ENCODE results near the gene FBLN2.

FBLN2 gene

GRCh38 chr3:13669457-13669856 is 120.5 kb downstream of the FBLN2 start:
- no peak for DNase-seq

DNA sequence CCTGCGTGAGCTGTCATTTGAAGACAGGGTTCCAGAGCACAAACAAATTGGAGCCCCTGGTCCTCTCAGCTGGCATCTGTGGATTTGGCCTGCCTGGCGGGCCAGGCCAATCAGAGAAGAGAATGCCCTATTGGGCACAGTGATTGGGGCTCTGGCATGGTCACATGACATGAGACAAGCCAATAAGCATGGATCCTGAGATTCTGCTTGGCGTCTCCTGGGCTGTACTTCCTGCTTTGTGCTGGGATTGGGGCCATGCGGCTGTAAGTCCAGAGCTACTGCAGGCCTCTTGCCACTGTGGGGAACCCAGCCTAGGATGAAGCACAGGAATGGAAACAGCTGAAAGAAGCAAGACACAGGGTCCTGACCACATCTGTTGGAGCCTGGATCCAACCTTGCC is 121.4 kb downstream of the FBLN2 start:
- no peak for DNase-seq

DNA sequence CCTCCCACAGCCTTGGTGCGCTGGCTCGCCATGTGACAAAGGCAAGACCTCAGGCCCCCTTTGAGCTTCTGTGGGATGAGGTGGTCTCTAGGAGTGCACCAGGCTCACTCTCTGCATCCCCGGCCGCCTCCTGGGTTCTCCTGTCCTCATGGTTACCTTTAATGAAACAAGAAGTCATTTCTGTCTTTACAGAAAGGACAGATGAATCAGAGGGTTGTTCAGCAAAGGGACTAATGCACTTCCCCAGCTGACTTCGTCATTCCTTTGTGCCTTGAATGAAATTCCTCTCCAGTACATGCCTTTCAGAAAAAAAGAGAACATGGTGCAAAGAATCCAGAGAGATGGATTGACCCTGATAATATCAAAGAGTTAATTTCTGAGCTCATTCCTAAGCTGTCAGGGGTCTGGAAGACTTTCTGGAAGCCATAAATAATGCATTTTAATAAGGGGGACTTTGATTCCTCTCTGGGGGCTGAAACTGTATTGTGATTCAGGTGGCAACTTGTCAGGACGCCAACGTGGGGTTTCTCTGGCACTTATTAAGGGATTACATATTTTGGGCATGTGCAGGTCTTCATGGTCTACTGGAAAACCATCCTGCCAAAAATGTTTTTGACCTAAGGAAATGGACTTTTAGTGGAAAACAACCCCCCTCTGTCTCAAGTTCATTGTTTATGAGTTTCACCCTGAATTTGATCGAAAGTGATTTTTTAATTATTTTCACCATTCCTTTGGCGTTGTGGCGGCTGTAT is 122.7 kb downstream of the FBLN2 start:
- no peak for DNase-seq

DNA sequence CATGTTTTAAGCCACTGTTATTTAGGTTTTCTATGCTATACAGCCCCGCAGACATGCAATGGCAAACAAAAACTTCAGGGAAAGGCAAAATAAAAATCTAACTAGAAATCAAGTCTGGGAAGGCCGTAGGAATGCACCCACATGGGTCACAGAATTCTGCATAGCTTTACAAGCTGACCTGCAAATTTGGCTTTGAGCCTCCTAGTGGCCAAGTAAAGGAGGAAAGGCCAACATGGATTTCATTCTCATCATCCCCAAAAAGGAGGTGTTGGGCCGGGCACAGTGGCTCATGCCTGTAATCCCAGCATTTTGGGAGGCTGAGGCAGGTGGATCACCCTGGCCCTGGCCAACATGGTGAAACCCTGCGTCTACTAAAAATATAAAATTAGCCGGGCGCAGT is 124.3 kb downstream of the FBLN2 start:
- DNase-seq: no peak

DNA sequence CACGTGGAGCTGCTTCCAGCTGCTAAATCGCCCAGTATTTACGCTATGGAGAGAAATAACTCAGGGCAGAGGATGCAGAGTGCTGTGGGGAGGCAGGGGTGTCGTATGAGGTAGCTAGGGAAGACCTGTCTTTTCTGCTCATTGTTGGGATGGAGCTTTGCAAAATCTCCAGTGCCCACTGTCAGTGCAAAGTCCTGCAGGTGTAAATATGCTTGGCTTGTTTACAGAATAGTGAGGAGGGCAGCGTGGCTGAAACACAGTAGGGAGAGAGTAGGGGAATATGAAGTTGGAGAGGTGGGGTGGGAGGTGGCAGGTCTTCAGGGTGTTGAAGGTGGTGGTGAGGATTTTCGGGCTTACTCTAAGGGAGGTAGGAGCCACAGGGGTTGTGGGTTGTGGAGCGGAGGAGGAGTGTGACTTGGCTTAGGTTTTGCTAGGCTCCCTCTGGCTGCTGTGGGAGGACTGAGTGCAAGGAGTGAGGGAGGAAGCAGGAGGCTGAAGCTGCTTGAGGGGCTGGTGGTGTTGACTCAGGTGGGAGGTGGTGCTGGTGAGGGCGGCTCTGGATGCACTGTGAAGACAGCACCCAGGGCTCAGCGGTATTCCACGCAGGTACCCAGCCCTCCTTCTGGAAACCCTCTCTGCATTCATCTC is 125.7 kb downstream of the FBLN2 start:
- DNase-seq: no peak

- DNase-seq: no peak
Measured at GRCh38 chr3:13676356-13677017, 127.6 kb downstream of the FBLN2 start.

DNA sequence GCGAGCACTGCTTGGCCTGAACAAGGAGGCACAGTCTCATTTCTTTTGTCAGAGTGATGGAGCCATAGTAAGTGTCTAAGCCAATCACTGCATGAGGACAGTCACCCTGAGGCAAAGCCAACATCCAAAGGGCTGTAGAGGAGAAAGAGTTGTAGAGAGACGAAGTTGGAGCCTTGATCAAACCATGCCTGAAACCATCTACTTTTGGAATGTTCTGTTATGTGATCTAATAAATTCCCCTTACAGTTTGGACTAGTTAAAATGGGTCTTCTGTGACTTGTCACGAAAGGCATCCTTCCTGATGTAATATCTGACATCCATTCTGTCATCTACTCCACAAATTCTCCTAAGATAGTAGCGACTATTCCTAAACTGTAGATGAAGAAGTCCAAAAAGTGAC is 128.3 kb downstream of the FBLN2 start:
- no peak for DNase-seq

- DNase-seq: no peak
Measured at GRCh38 chr3:13681931-13682330, 133.0 kb downstream of the FBLN2 start.

DNA sequence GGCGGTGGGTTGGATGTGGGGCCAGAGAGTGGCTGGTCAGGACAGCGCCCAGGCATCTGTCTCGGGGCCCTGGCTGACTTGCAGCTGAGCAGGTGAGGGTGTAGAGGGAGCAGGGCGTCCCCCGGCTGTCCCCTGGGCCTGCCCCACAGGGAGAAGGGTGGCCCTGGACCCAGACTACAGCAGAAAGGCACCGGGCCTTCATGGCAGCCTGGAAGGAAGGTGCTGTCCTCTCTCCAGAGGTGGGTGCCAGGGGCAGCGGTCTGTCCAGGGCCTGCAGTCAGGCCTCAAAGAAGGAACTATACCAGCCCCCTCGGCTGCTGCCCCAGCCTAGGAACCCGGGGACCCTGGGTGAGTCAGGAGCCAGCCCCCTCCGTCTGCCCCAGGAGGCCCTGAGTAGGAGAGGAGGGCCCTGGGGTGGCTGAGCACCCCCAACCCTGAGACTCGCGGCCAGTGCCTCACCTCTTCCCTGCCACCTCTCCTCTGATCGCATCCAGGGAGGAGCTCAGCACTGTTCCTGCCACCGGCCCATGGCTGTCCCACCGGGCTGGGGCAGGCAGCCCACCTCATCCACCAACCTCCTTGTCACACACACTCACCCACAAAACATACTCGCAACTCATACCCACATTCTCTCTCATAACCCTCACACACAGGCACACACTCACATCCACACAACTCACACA is 133.5 kb downstream of the FBLN2 start:
- no peak for DNase-seq

DNA sequence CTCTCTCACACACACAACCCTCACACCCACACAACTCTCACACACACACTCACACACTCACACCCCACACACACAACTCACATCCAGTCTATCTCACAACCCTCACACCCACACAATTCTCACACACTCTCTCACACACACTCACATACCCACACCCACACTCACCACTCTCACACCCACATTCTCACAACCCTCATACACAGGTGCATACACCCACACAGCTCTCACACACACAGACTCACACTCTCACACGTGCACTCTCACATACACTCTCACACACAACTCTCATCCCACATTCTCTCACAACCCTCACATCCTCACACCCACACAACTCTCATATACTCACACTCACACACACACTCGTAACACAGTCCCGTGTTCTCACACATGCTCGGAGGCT is 134.4 kb downstream of the FBLN2 start:
- DNase-seq: no peak

DNA sequence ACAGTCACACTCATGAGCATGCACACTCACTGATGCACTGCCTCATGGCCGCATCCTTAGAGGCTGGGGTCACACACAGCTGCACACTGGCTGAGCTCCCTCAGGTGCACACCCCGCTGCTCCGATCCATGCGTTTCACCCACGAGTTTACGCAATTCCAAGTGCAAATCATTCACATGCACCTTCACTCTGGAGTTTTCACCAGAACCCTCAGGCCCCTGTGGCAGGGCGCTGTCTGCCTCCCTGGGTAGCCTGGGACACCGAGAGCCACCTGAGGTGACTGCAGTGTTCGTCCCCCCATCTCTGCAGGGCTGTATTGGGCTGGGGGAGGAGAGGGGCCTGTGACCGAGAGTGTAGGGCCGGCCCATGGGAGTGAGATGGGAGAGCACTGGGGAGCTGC is 134.8 kb downstream of the FBLN2 start:
- DNase-seq: no peak

GRCh38 chr3:13684350-13684749 is 135.4 kb downstream of the FBLN2 start:
- no peak for DNase-seq

GRCh38 chr3:13684854-13685253 is 135.9 kb downstream of the FBLN2 start:
- no peak for DNase-seq

DNA sequence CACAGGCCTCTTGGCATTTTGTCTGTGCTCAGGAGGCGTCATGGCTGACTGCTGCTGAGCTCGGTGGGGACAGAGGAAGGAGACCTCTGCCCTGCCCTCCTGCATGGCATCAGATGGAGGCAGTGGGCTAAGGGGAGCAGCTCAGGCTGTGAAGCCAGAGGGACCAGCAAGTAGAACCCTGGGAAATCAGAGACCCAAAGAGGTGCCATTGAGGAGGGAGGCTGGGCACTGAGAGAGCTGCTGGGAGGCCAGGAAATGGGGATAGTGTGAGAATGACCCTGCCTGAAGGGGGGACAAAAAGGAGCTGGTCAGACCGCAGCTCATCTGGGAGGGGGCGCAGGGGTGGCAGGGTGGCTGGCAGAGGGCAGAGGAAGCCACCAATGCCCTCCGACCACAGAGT is 136.8 kb downstream of the FBLN2 start:
- DNase-seq: no peak

DNA sequence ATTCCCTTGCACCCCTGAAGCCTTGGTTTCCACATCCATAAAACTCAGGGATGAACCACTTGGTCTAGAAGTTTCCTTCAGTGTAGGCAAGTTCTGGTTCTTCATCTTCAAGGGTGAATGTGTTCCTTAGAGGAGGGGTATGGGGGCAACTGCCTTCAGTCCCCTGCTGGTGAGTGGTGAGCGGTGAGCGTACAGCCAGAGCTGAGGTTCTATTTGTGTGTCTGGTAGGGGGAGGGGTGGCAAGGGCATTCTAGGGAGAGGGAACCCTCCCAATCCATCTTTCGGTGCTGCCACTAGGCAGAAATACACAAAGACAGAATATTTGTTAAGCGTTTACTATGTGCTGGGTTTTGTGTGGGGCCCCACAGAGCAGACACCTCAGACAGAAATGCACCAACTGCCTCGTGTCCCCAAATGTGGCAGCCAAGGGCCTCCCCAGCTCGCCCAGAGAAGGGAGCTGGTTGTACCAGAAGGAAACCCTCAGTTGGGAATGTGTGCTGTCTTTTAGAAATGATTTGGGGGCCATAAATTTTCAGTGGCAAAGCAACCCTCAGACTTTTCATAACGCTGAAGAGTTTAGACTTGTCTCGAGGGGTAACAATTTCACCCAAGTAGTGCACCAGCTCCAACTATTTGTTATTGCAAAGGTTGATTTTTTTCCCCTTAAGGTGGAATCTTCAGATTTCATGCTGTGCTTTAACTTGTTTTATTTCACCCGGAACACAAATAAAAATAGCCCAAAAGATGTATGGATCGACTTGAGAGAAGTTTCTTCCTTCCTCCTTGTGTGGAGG is 137.6 kb downstream of the FBLN2 start:
- no peak for DNase-seq

DNA sequence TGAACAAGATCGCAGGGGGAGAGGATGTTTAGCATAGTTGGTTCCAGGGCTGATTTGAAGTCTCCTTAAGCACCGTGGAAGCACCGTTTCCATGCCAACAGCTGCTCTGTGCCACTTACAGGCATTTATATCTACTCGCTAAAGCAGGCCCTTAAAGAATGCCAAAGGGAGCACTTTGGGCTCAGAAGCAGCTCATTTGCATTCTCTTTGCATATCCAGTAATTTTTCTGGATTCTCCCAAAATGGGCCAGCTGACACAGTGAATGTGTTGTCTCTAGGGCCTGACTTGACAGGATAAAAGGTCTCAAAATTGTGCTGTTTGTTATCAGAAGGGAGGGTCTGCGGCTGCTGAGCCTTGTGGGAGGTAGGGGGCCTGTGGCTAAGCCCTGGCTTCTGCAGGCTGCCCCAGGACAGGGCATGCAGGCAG is 138.6 kb downstream of the FBLN2 start:
- DNase-seq: no peak
